GM23338 (cell line): ENCODE measurements around the gene PDLIM5. TPM values are rescaled to one million over a fixed set of nuclear protein-coding genes. Genes with fewer than 3 reads are reported as not detected.

Source experiments
- ATAC-seq: fragments of 200-7000 bp; cut with Tn5 transposase; 3 replicates; pipeline ENCODE4 v1.9.1; 2020
- DNase-seq: peaks from one replicate; pipeline ENCODE4 v3.0.0-alpha.2; 2015; ENCODE audit warnings: low spot score
- H2AFZ ChIP-seq: fragments of 200-600 bp; sonication (generic); 2 replicates; pipeline ENCODE4 v1.8.0; 2016; ENCODE audit warnings: antibody characterized with exemption, mild to moderate bottlenecking, moderate library complexity
- H3F3A ChIP-seq: fragments of 200-600 bp; sonication (generic); replicated peaks from 2 replicates; pipeline ENCODE4 v1.8.0; 2017; ENCODE audit warnings: antibody characterized with exemption, mixed run types, low read depth
- H3K27ac ChIP-seq: fragments of 200-600 bp; sonication (generic); 2 replicates; pipeline ENCODE4 v1.6.1; 2016; ENCODE audit warnings: low read depth
- H3K27me3 ChIP-seq: fragments of 200-600 bp; sonication (generic); 2 replicates; pipeline ENCODE4 v1.8.0; 2016; ENCODE audit warnings: mild to moderate bottlenecking, mixed run types, moderate library complexity; ENCODE audit not compliant: insufficient read depth
- H3K36me3 ChIP-seq: fragments of 200-600 bp; sonication (generic); 2 replicates; pipeline ENCODE4 v1.8.0; 2016; ENCODE audit warnings: mild to moderate bottlenecking; ENCODE audit not compliant: insufficient read depth
- H3K4me1 ChIP-seq: fragments of 200-600 bp; sonication (generic); 2 replicates; pipeline ENCODE4 v1.8.0; 2016; ENCODE audit warnings: mild to moderate bottlenecking, moderate library complexity; ENCODE audit not compliant: insufficient read depth
- H3K4me2 ChIP-seq: fragments of 200-600 bp; sonication (generic); 2 replicates; pipeline ENCODE4 v1.7.1; 2017; ENCODE audit warnings: mixed run types
- H3K4me3 ChIP-seq: fragments of 200-600 bp; sonication (generic); 2 replicates; pipeline ENCODE4 v1.6.1; 2016; ENCODE audit warnings: mixed run types
- H3K79me2 ChIP-seq: fragments of 200-600 bp; sonication (generic); replicated peaks from 2 replicates; pipeline ENCODE4 v1.8.0; 2017; ENCODE audit warnings: mild to moderate bottlenecking; ENCODE audit not compliant: insufficient read depth
- H3K9me2 ChIP-seq: fragments of 200-600 bp; sonication (generic); 2 replicates; pipeline ENCODE4 v1.8.0; 2017; ENCODE audit not compliant: insufficient read depth
- H4K20me1 ChIP-seq: fragments of 200-600 bp; sonication (generic); replicated peaks from 2 replicates; pipeline ENCODE4 v1.8.0; 2017; ENCODE audit warnings: mild to moderate bottlenecking; ENCODE audit not compliant: insufficient read depth
- H3K27ac Mint-ChIP-seq: 2 replicates; pipeline ENCODE4 v1.8.0; 2020; ENCODE audit warnings: inconsistent platforms, mild to moderate bottlenecking, moderate library complexity, mixed read lengths
- H3K27me3 Mint-ChIP-seq: 3 replicates; pipeline ENCODE4 v1.8.0; 2022; ENCODE audit warnings: low read depth, mild to moderate bottlenecking, moderate library complexity, mixed read lengths, inconsistent platforms; ENCODE audit not compliant: insufficient read depth, poor library complexity
- H3K36me3 Mint-ChIP-seq: 3 replicates; pipeline ENCODE4 v1.8.0; 2021; ENCODE audit warnings: low read depth, mild to moderate bottlenecking, inconsistent platforms, moderate library complexity, mixed read lengths
- H3K4me1 Mint-ChIP-seq: 3 replicates; pipeline ENCODE4 v1.8.0; 2020; ENCODE audit warnings: mild to moderate bottlenecking, inconsistent platforms, mixed read lengths
- H3K4me3 Mint-ChIP-seq: 3 replicates; pipeline ENCODE4 v1.8.0; 2021; ENCODE audit warnings: moderate library complexity, mild to moderate bottlenecking, inconsistent platforms, mixed read lengths
- H3K9me3 Mint-ChIP-seq: 3 replicates; pipeline ENCODE4 v1.8.0; 2020; ENCODE audit warnings: moderate library complexity, mild to moderate bottlenecking, inconsistent platforms, mixed read lengths
- JUNB ChIP-seq: IDR thresholded peaks from one replicate; pipeline ENCODE4 v1.6.1; 2016; ENCODE audit warnings: antibody characterized with exemption; ENCODE audit not compliant: unreplicated experiment
- POLR2AphosphoS5 ChIP-seq: IDR thresholded peaks from 2 replicates; pipeline ENCODE4 v1.6.1; 2016; ENCODE audit warnings: antibody characterized with exemption, low read depth
- REST ChIP-seq: IDR thresholded peaks from one replicate; pipeline ENCODE4 v1.6.1; 2018; ENCODE audit warnings: antibody characterized with exemption; ENCODE audit not compliant: unreplicated experiment
- STAT1 ChIP-seq: IDR thresholded peaks from one replicate; pipeline ENCODE4 v1.6.1; 2016; ENCODE audit warnings: antibody characterized with exemption; ENCODE audit not compliant: unreplicated experiment
- ZNF331 ChIP-seq: fragments of 250-450 bp; sonication (Bioruptor Pico); IDR thresholded peaks from 2 replicates; pipeline ENCODE4 v1.5.0; 2020; ENCODE audit warnings: low read depth, mild to moderate bottlenecking, moderate library complexity
- polyA plus RNA-seq: library from polyadenylated mRNA; unstranded; fragments of >200 nt; fragmentation: Nextera tagmentation; extraction: Ambion mirVana; gene quantifications from 2 replicates; pipeline ENCODE4 v1.2.1, GENCODE V29; 2016
- total RNA-seq: library from RNA; depleted of rRNA; stranded (reverse); fragments of >200 nt; shearing (Covaris generic); gene quantifications from 2 replicates; pipeline ENCODE4 v1.2.3, GENCODE V29; 2014
- TF ChIP-seq, protein P1 (sequence below): IDR thresholded peaks from 2 replicates; pipeline ENCODE4 v1.6.1; 2016; ENCODE audit warnings: antibody characterized with exemption
- TF ChIP-seq, protein P2 (sequence below): fragments of 250-450 bp; sonication (Bioruptor Pico); IDR thresholded peaks from 2 replicates; pipeline ENCODE4 v1.5.0; 2020; ENCODE audit warnings: mild to moderate bottlenecking, moderate library complexity

Gene PDLIM5
- total and polyA plus RNA-seq, 2 experiments from 2014 or later = 45.2 to 53.0 TPM

- peak overlapping the region; percentile 45 for H2AFZ ChIP-seq
- peak overlapping the region; percentile 85 for H3K4me3 Mint-ChIP-seq
- no peak overlapping the region for H3K27ac ChIP-seq
- H3K4me2 ChIP-seq = peak overlapping the region; percentile 96
- DNase-seq (no peak), ATAC-seq (no peak)
- H3K27me3 Mint-ChIP-seq = peaks cover 11% of the 10 kb centered on the region
- no peaks in the 10 kb centered on the region for H3K36me3 ChIP-seq
- H4K20me1 ChIP-seq = 0 out of 2 replicates have a peak, but pooled peaks cover 4% of the 10 kb centered on the region
- TF ChIP-seq, protein P1, sequence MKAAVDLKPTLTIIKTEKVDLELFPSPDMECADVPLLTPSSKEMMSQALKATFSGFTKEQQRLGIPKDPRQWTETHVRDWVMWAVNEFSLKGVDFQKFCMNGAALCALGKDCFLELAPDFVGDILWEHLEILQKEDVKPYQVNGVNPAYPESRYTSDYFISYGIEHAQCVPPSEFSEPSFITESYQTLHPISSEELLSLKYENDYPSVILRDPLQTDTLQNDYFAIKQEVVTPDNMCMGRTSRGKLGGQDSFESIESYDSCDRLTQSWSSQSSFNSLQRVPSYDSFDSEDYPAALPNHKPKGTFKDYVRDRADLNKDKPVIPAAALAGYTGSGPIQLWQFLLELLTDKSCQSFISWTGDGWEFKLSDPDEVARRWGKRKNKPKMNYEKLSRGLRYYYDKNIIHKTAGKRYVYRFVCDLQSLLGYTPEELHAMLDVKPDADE = no peak
- TF ChIP-seq ZNF331 (CRISPR knock-in tag) = no peak
- no peak for TF ChIP-seq STAT1
- TF ChIP-seq POLR2AphosphoS5 = no peak
- TF ChIP-seq REST = no peak
- TF ChIP-seq, protein P2, sequence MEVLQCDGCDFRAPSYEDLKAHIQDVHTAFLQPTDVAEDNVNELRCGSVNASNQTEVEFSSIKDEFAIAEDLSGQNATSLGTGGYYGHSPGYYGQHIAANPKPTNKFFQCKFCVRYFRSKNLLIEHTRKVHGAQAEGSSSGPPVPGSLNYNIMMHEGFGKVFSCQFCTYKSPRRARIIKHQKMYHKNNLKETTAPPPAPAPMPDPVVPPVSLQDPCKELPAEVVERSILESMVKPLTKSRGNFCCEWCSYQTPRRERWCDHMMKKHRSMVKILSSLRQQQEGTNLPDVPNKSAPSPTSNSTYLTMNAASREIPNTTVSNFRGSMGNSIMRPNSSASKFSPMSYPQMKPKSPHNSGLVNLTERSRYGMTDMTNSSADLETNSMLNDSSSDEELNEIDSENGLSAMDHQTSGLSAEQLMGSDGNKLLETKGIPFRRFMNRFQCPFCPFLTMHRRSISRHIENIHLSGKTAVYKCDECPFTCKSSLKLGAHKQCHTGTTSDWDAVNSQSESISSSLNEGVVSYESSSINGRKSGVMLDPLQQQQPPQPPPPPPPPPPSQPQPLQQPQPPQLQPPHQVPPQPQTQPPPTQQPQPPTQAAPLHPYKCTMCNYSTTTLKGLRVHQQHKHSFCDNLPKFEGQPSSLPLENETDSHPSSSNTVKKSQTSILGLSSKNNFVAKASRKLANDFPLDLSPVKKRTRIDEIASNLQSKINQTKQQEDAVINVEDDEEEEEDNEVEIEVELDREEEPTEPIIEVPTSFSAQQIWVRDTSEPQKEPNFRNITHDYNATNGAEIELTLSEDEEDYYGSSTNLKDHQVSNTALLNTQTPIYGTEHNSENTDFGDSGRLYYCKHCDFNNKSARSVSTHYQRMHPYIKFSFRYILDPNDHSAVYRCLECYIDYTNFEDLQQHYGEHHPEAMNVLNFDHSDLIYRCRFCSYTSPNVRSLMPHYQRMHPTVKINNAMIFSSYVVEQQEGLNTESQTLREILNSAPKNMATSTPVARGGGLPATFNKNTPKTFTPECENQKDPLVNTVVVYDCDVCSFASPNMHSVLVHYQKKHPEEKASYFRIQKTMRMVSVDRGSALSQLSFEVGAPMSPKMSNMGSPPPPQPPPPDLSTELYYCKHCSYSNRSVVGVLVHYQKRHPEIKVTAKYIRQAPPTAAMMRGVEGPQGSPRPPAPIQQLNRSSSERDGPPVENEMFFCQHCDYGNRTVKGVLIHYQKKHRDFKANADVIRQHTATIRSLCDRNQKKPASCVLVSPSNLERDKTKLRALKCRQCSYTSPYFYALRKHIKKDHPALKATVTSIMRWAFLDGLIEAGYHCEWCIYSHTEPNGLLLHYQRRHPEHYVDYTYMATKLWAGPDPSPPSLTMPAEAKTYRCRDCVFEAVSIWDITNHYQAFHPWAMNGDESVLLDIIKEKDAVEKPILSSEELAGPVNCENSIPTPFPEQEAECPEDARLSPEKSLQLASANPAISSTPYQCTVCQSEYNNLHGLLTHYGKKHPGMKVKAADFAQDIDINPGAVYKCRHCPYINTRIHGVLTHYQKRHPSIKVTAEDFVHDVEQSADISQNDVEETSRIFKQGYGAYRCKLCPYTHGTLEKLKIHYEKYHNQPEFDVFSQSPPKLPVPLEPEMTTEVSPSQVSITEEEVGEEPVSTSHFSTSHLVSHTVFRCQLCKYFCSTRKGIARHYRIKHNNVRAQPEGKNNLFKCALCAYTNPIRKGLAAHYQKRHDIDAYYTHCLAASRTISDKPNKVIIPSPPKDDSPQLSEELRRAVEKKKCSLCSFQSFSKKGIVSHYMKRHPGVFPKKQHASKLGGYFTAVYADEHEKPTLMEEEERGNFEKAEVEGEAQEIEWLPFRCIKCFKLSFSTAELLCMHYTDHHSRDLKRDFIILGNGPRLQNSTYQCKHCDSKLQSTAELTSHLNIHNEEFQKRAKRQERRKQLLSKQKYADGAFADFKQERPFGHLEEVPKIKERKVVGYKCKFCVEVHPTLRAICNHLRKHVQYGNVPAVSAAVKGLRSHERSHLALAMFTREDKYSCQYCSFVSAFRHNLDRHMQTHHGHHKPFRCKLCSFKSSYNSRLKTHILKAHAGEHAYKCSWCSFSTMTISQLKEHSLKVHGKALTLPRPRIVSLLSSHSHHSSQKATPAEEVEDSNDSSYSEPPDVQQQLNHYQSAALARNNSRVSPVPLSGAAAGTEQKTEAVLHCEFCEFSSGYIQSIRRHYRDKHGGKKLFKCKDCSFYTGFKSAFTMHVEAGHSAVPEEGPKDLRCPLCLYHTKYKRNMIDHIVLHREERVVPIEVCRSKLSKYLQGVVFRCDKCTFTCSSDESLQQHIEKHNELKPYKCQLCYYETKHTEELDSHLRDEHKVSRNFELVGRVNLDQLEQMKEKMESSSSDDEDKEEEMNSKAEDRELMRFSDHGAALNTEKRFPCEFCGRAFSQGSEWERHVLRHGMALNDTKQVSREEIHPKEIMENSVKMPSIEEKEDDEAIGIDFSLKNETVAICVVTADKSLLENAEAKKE (CRISPR knock-in tag) = no peak
- TF ChIP-seq JUNB = no peak
- no peaks in the 10 kb centered on the region for H3K9me3 Mint-ChIP-seq
- H3K79me2 ChIP-seq = peaks cover 30% of the 10 kb centered on the region
- no peak overlapping the region for H3K27ac Mint-ChIP-seq
- peaks cover 7% of the 10 kb centered on the region; the same call in 2 of the 3 replicates for H3K36me3 Mint-ChIP-seq
- peak overlapping the region; percentile 89 for H3K4me3 ChIP-seq
- H3K4me1 Mint-ChIP-seq = peaks cover 28% of the 10 kb centered on the region
- H3K9me2 ChIP-seq = 0 out of 2 replicates have a peak, but pooled peaks cover 3% of the 10 kb centered on the region
- no peaks in the 10 kb centered on the region for H3F3A ChIP-seq
- H3K4me1 ChIP-seq = peaks cover 17% of the 10 kb centered on the region
- H3K27me3 ChIP-seq = peaks cover 5% of the 10 kb centered on the region; the same call in 1 of the 2 replicates
Observed at GRCh38 chr4:94451051-94451694, 569 bp upstream of the PDLIM5 start.
